ENCODE measurements around the gene EIF4G3.
"Not testable (repeated sequence)": the region's sequence is repeated elsewhere in the genome, so short reads cannot be mapped to it uniquely, and the experiment has no call there.

EIF4G3 gene

DNA sequence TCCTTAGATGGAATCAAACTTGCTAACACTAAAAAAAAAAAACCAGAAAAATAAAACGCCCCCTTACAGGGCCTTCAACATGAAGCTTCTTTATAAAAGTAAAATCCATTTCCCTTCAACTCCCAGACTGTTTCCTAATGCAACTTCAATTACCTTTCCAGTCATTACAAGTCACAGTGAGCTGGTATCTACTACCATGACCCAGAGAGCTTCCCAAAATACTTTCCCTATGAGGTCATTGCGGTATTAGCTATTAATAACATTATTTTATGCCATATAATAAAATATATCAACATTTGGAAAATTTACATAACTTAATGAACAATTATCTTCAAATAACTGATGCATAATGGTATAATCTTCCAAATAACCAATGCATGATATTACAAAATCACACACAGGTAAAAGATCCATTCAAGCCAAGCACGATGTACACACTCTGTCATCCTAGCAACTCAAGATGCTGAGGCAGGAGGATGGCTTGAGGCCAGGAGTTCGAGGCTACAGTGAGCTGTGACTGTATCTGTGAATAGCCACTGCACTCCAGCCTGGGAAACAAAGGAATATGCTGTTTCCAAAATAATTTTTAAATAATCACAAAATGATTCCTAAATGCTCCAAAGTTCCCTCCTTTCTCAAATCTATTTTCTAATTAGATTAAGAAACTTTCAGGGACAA lies 24.1 kb downstream of the EIF4G3 start:
- no peak for DNase-seq (ENCODE audit: low spot score)
- Histone ChIP-seq H3K27ac (no peak overlapping the region), H3K4me3 (no peak overlapping the region)
- TF ChIP-seq, protein P1, sequence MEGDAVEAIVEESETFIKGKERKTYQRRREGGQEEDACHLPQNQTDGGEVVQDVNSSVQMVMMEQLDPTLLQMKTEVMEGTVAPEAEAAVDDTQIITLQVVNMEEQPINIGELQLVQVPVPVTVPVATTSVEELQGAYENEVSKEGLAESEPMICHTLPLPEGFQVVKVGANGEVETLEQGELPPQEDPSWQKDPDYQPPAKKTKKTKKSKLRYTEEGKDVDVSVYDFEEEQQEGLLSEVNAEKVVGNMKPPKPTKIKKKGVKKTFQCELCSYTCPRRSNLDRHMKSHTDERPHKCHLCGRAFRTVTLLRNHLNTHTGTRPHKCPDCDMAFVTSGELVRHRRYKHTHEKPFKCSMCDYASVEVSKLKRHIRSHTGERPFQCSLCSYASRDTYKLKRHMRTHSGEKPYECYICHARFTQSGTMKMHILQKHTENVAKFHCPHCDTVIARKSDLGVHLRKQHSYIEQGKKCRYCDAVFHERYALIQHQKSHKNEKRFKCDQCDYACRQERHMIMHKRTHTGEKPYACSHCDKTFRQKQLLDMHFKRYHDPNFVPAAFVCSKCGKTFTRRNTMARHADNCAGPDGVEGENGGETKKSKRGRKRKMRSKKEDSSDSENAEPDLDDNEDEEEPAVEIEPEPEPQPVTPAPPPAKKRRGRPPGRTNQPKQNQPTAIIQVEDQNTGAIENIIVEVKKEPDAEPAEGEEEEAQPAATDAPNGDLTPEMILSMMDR (IDR thresholded peaks at IDR 0.05) = no peak

- Histone ChIP-seq H3K27ac (peak overlapping the region; percentile 46 to 77), H3K4me3 (peak overlapping the region; percentile 32)
- no peak for DNase-seq (ENCODE audit: low spot score)
- TF ChIP-seq, protein P1 (IDR thresholded peaks at IDR 0.05) = no peak
Observed at GRCh38 chr1:21149855-21150432, 26.8 kb downstream of the EIF4G3 start.

- no peak for DNase-seq (ENCODE audit: low spot score)
Observed at GRCh38 chr1:21149430-21149854, 27.3 kb downstream of the EIF4G3 start.

DNA sequence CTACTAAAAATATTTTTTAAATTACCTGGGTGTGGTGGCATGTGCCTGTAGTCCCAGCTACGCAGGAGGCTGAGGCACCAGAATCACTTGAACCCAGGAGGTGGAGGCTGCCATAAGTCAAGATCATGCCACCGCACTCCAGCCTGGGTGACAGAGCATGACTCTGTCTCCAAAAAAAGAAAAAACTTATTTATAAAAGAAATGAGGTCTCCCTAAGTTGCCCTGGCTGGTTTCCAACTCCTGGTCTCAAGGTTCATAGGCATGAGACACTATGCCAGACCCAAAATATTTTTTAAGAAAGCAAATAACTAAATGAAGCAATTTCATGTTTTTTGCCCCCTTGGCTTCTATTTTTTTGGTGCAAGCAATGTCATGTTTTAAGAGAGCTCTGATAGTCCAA lies 32.9 kb downstream of the EIF4G3 start:
- TF ChIP-seq, protein P1 (IDR thresholded peaks at IDR 0.05) = no peak
- Histone ChIP-seq H3K4me3 (no peak overlapping the region), H3K27ac (no peak overlapping the region)
- no peak for DNase-seq (ENCODE audit: low spot score)

More at GRCh38 chr1:21149430-21149854, 27.3 kb downstream of the EIF4G3 start:
- H3K4me3 ChIP-seq = peak overlapping the region; percentile 32
- H3K27ac ChIP-seq = peak overlapping the region; percentile 46 to 77
- TF ChIP-seq, protein P1 (IDR thresholded peaks at IDR 0.05) = no peak

- Histone ChIP-seq H3K27ac (no peak overlapping the region), H3K4me3 (no peak overlapping the region)
- DNase-seq (ENCODE audit: low spot score) = no peak
- TF ChIP-seq, protein P1 (IDR thresholded peaks at IDR 0.05) = no peak
Observed at GRCh38 chr1:21143138-21143537, 33.6 kb downstream of the EIF4G3 start.

- TF ChIP-seq, protein P1 (IDR thresholded peaks at IDR 0.05) = no peak
- DNase-seq (ENCODE audit: low spot score) = no peak
- Histone ChIP-seq H3K27ac (no peak overlapping the region), H3K4me3 (no peak overlapping the region)
Observed at GRCh38 chr1:21141030-21141429, 35.7 kb downstream of the EIF4G3 start.

GRCh38 chr1:21139601-21140000 lies 37.1 kb downstream of the EIF4G3 start:
- Histone ChIP-seq H3K4me3 (no peak overlapping the region), H3K27ac (no peak overlapping the region)
- TF ChIP-seq, protein P1 (IDR thresholded peaks at IDR 0.05) = no peak
- DNase-seq (ENCODE audit: low spot score) = no peak

DNA sequence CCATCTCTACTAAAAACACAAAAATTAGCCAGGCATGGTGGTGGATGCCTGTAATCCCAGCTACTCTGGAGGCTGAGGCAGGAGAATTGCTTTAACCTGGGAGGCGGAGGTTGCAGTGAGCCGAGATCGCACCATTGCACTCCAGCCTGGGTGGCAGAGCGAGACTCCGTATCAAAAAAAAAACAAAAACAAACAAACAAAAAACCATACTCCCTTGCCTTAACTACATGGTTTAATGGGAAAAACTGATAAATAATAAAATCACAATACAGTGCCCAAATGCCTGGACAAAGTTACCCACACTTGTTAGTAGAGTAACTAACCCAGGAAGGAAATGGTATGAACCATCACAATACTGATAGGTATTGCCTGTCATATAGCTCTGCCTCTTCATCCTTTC lies 40.4 kb downstream of the EIF4G3 start:
- not testable (repeated sequence) for H3K4me3 ChIP-seq; H3K27ac ChIP-seq; DNase-seq (ENCODE audit: low spot score)
